Measurements from ENCODE around the gene VAV3.

VAV3 gene

GRCh38 chr1:107954719-107955415 lies 10.1 kb downstream of the VAV3 start:
- H3K4me3 ChIP-seq (ENCODE audit: low read length) = no peak overlapping the region
- no peak for TF ChIP-seq ZNF274 (IDR thresholded peaks at IDR 0.05; ENCODE audit: low read depth, low read length)

GRCh38 chr1:107954126-107954525 lies 10.9 kb downstream of the VAV3 start:
- no peak overlapping the region for H3K4me3 ChIP-seq (ENCODE audit: low read length)
- no peak for TF ChIP-seq ZNF274 (IDR thresholded peaks at IDR 0.05; ENCODE audit: low read depth, low read length)

- no peak overlapping the region for H3K4me3 ChIP-seq (ENCODE audit: low read length)
These were observed 11.4 kb downstream of the VAV3 start for GRCh38 chr1:107953556-107953955.

GRCh38 chr1:107952989-107953388 lies 12.0 kb downstream of the VAV3 start:
- H3K4me3 ChIP-seq (ENCODE audit: low read length) = no peak overlapping the region
- TF ChIP-seq ZNF274 (IDR thresholded peaks at IDR 0.05; ENCODE audit: low read depth, low read length) = no peak

More at GRCh38 chr1:107953556-107953955, 11.4 kb downstream of the VAV3 start:
- TF ChIP-seq ZNF274 (IDR thresholded peaks at IDR 0.05; ENCODE audit: low read depth, low read length) = no peak

GRCh38 chr1:107950464-107950863 lies 14.5 kb downstream of the VAV3 start:
- TF ChIP-seq ZNF274 (IDR thresholded peaks at IDR 0.05; ENCODE audit: low read depth, low read length) = no peak
- H3K4me3 ChIP-seq (ENCODE audit: low read length) = no peak overlapping the region

GRCh38 chr1:107949467-107950253 lies 15.3 kb downstream of the VAV3 start:
- H3K4me3 ChIP-seq (ENCODE audit: low read length) = no peak overlapping the region
- no peak for TF ChIP-seq ZNF274 (IDR thresholded peaks at IDR 0.05; ENCODE audit: low read depth, low read length)

- TF ChIP-seq ZNF274 (IDR thresholded peaks at IDR 0.05; ENCODE audit: low read depth, low read length) = no peak
These were observed 18.2 kb downstream of the VAV3 start for GRCh38 chr1:107946794-107947193.

GRCh38 chr1:107943694-107944093 lies 21.3 kb downstream of the VAV3 start:
- H3K4me3 ChIP-seq (ENCODE audit: low read length) = no peak overlapping the region
- no peak for TF ChIP-seq ZNF274 (IDR thresholded peaks at IDR 0.05; ENCODE audit: low read depth, low read length)

More at GRCh38 chr1:107946794-107947193, 18.2 kb downstream of the VAV3 start:
- H3K4me3 ChIP-seq (ENCODE audit: low read length) = no peak overlapping the region

- no peak for TF ChIP-seq ZNF274 (IDR thresholded peaks at IDR 0.05; ENCODE audit: low read depth, low read length)
- H3K4me3 ChIP-seq (ENCODE audit: low read length) = no peak overlapping the region
These were observed 22.2 kb downstream of the VAV3 start for GRCh38 chr1:107942814-107943213.

- no peak for TF ChIP-seq ZNF274 (IDR thresholded peaks at IDR 0.05; ENCODE audit: low read depth, low read length)
- H3K4me3 ChIP-seq (ENCODE audit: low read length) = no peak overlapping the region
These were observed 23.4 kb downstream of the VAV3 start for GRCh38 chr1:107941531-107941930.

GRCh38 chr1:107941123-107941522 lies 23.9 kb downstream of the VAV3 start:
- H3K4me3 ChIP-seq (ENCODE audit: low read length) = no peak overlapping the region
- TF ChIP-seq ZNF274 (IDR thresholded peaks at IDR 0.05; ENCODE audit: low read depth, low read length) = no peak

GRCh38 chr1:107940701-107941100 lies 24.3 kb downstream of the VAV3 start:
- H3K4me3 ChIP-seq (ENCODE audit: low read length) = no peak overlapping the region
- no peak for TF ChIP-seq ZNF274 (IDR thresholded peaks at IDR 0.05; ENCODE audit: low read depth, low read length)

GRCh38 chr1:107940017-107940577 lies 24.9 kb downstream of the VAV3 start:
- no peak overlapping the region for H3K4me3 ChIP-seq (ENCODE audit: low read length)
- no peak for TF ChIP-seq ZNF274 (IDR thresholded peaks at IDR 0.05; ENCODE audit: low read depth, low read length)

GRCh38 chr1:107939256-107939655 lies 25.7 kb downstream of the VAV3 start:
- no peak for TF ChIP-seq ZNF274 (IDR thresholded peaks at IDR 0.05; ENCODE audit: low read depth, low read length)
- H3K4me3 ChIP-seq (ENCODE audit: low read length) = no peak overlapping the region
